PC-9 (cell line): Measurements from ENCODE around the gene RANGAP1. TPM values are rescaled to one million over a fixed set of nuclear protein-coding genes. Genes with fewer than 3 reads are reported as not detected.

Experiments
- BruUV-seq: library from RNA; stranded (reverse); fragments of 400-500 nt; replicated peaks from 2 replicates; lab custom pipeline; 2021; lab: Mats Ljungman, UMichigan
- CTCF ChIA-PET: fragments of 300-600 bp; sonication (Branson Sonifier 250); formaldehyde crosslinking; loops from one replicate; lab custom pipeline; 2022; ENCODE audit warnings: antibody characterized with exemption; lab: Charles Lee
- POLR2A ChIA-PET: fragments of 300-600 bp; sonication (Branson Sonifier 250); formaldehyde crosslinking; loops from one replicate; lab custom pipeline; 2022; ENCODE audit warnings: antibody characterized with exemption; ENCODE audit not compliant: unreplicated experiment; lab: Charles Lee
- DNase-seq, 2 experiments: peaks; one replicate each; pipeline versions ENCODE4 v3.0.0 to v3.0.0-alpha.2; 2015 to 2022; ENCODE audit warnings: mixed read lengths in 1 of 2
- H2AFZ ChIP-seq: fragments of 200-600 bp; sonication (generic); 2 replicates; pipeline ENCODE4 v1.8.1; 2017; ENCODE audit warnings: antibody characterized with exemption
- H3F3A ChIP-seq: fragments of 200-600 bp; sonication (generic); 2 replicates; pipeline ENCODE4 v1.8.1; 2017; ENCODE audit warnings: antibody characterized with exemption, mild to moderate bottlenecking, low read depth; ENCODE audit not compliant: insufficient read depth
- H3K27ac ChIP-seq: fragments of 200-600 bp; sonication (generic); 2 replicates; pipeline ENCODE4 v1.6.1; 2016; ENCODE audit warnings: mixed run types
- H3K27me3 ChIP-seq: fragments of 200-600 bp; sonication (generic); 2 replicates; pipeline ENCODE4 v1.6.1; 2016; ENCODE audit warnings: low read depth, mixed run types; ENCODE audit not compliant: insufficient read depth
- H3K36me3 ChIP-seq: fragments of 200-600 bp; sonication (generic); 2 replicates; pipeline ENCODE4 v1.6.1; 2016; ENCODE audit warnings: low read depth, mixed run types
- H3K4me1 ChIP-seq: fragments of 200-600 bp; sonication (generic); replicated peaks from 2 replicates; pipeline ENCODE4 v1.6.1; 2016; ENCODE audit warnings: mixed run types; ENCODE audit not compliant: insufficient read depth
- H3K4me2 ChIP-seq: fragments of 200-600 bp; sonication (generic); 2 replicates; pipeline ENCODE4 v1.6.1; 2017; ENCODE audit warnings: mixed run types
- H3K4me3 ChIP-seq: fragments of 200-600 bp; sonication (generic); 2 replicates; pipeline ENCODE4 v1.6.1; 2016; ENCODE audit warnings: mixed run types
- H3K79me2 ChIP-seq: fragments of 200-600 bp; sonication (generic); 2 replicates; pipeline ENCODE4 v1.6.1; 2017; ENCODE audit warnings: low read depth, mixed run types
- H3K9me2 ChIP-seq: fragments of 200-600 bp; sonication (generic); 2 replicates; pipeline ENCODE4 v1.8.1; 2017; ENCODE audit warnings: mild to moderate bottlenecking; ENCODE audit not compliant: insufficient read depth
- H3K9me3 ChIP-seq: fragments of 200-600 bp; sonication (generic); 2 replicates; pipeline ENCODE4 v1.8.1; 2016; ENCODE audit warnings: low read depth; ENCODE audit not compliant: insufficient read depth
- H4K20me1 ChIP-seq: fragments of 200-600 bp; sonication (generic); 2 replicates; pipeline ENCODE4 v1.8.1; 2017; ENCODE audit not compliant: insufficient read depth
- EZH2 ChIP-seq: fragments of 200-600 bp; sonication (generic); IDR thresholded peaks from 2 replicates; pipeline ENCODE4 v1.8.0; 2017; ENCODE audit warnings: antibody characterized with exemption, low read depth
- intact Hi-C: fragments of 100-400 bp; cut with micrococcal nuclease; formaldehyde crosslinking; loops from one replicate; pipeline ENCODE4 v1.10.0; 2022; ENCODE audit not compliant: unreplicated experiment
- total RNA-seq: library from RNA; stranded (reverse); gene quantifications from 2 replicates; pipeline ENCODE4 v1.2.3, GENCODE V29; 2021
- TF ChIP-seq, protein P1 (sequence below): fragments of 200-600 bp; sonication (generic); conservative IDR thresholded peaks from 2 replicates; pipeline ENCODE4 v1.6.1; 2017; ENCODE audit warnings: mixed run types, antibody characterized with exemption, mild to moderate bottlenecking, moderate library complexity

The RANGAP1 gene
- total RNA-seq, 1 experiment from 2014 or later = 142 TPM

DNA sequence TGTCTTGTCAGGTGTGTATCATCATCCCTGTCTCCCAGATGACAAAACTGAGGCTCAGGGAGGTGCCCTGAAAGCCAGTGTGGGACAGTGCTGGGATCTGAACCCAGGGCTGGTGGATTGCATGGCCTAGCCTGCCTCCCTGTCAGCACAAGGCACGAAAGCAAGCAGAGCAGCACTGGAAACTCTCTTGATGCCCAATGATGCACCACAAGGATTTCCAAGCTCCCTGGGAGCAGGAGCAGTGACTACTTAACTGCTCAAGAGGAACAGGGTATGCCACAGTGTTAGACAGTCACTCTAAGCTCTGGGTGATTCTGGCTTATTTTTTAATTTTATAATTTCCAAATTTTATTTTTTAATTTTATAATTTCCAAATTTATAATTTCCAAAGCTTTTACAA, 24.3 kb upstream of the RANGAP1 start:
- TF ChIP-seq EZH2 = no peak
- TF ChIP-seq, protein P1, sequence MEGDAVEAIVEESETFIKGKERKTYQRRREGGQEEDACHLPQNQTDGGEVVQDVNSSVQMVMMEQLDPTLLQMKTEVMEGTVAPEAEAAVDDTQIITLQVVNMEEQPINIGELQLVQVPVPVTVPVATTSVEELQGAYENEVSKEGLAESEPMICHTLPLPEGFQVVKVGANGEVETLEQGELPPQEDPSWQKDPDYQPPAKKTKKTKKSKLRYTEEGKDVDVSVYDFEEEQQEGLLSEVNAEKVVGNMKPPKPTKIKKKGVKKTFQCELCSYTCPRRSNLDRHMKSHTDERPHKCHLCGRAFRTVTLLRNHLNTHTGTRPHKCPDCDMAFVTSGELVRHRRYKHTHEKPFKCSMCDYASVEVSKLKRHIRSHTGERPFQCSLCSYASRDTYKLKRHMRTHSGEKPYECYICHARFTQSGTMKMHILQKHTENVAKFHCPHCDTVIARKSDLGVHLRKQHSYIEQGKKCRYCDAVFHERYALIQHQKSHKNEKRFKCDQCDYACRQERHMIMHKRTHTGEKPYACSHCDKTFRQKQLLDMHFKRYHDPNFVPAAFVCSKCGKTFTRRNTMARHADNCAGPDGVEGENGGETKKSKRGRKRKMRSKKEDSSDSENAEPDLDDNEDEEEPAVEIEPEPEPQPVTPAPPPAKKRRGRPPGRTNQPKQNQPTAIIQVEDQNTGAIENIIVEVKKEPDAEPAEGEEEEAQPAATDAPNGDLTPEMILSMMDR = no peak
- ChIA-PET CTCF (no interaction called here), POLR2A (interaction anchor here (0.7 kb wide), 1 partner anchor 73 kb away, joined by 4 read pairs; no protein-coding TSS in a partner anchor)
- H3K4me2 ChIP-seq = no peak overlapping the region
- no peak for DNase-seq
- intact Hi-C loops = no loop called here
- peaks cover 45% of the 10 kb centered on the region for H4K20me1 ChIP-seq
- H3K4me3 ChIP-seq = no peak overlapping the region
- peaks cover 6% of the 10 kb centered on the region; the same call in 1 of the 2 replicates for H3F3A ChIP-seq
- H2AFZ ChIP-seq = no peak overlapping the region
- H3K36me3 ChIP-seq = peaks cover 8% of the 10 kb centered on the region
- peaks cover 70% of the 10 kb centered on the region for H3K79me2 ChIP-seq
- H3K27me3 ChIP-seq = no peaks in the 10 kb centered on the region
- H3K27ac ChIP-seq = no peak overlapping the region
- H3K9me2 ChIP-seq = no peaks in the 10 kb centered on the region
- peaks cover 12% of the 10 kb centered on the region for H3K4me1 ChIP-seq
- no peaks in the 10 kb centered on the region for H3K9me3 ChIP-seq
- BruUV-seq = no TSS peak

DNA sequence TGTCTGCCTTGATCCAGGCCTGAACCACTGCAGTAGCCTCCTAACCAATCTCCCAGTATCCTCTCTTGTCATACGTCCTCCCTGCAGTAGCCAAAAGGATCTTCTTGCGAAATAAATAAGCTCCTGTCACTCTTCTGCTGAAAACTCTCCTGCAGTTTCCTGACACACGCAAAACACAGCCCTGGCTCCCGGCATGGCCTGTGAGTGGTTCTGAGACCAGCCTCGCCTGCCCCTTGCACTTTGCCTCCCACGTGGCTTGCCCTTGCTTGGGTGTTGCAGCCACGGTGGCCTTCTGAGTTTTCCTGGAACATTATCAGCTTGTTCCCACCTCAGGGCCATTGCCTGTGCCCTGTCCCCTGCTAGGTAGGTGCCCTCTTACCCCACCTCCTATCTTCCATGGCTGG, 22.6 kb upstream of the RANGAP1 start:
- H3K4me2 ChIP-seq = no peak overlapping the region
- H4K20me1 ChIP-seq = peaks cover 42% of the 10 kb centered on the region
- no peak for DNase-seq
- peaks cover 23% of the 10 kb centered on the region for H3K4me1 ChIP-seq
- no peak for TF ChIP-seq EZH2
- TF ChIP-seq, protein P1 = no peak
- BruUV-seq = no TSS peak
- peaks cover 16% of the 10 kb centered on the region for H3K36me3 ChIP-seq
- CTCF ChIA-PET = no interaction called here
- H3K4me3 ChIP-seq = no peak overlapping the region
- no peaks in the 10 kb centered on the region for H3K9me2 ChIP-seq
- intact Hi-C loops = no loop called here
- POLR2A ChIA-PET = no interaction called here
- peaks cover 87% of the 10 kb centered on the region for H3K79me2 ChIP-seq
- peaks cover 12% of the 10 kb centered on the region; the same call in 1 of the 2 replicates for H3F3A ChIP-seq
- H3K27ac ChIP-seq = no peak overlapping the region
- no peak overlapping the region for H2AFZ ChIP-seq
- no peaks in the 10 kb centered on the region for H3K9me3 ChIP-seq
- H3K27me3 ChIP-seq = no peaks in the 10 kb centered on the region

DNA sequence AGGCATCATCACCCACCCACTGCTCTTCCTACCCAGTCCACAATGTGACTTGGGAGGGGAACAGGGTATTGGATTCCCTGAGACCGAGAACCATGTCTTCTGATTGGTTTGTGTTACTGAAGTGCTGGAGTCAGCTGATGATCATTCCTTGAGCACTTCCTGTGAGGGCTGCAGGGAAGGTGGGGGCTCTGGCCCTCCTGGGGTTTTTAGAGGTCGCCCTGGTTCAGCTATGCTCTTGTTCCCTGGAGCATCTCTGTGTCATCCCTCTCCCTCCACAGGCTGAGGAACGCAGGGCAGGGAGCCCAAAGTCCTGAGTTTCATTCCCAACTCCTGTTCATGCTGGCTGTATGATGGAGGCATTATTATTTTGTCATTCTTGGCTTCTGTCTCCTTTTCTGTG, 22.1 kb upstream of the RANGAP1 start:
- Histone ChIP-seq H3K27me3 (no peaks in the 10 kb centered on the region), H3K4me3 (no peak overlapping the region), H2AFZ (no peak overlapping the region), H3K9me3 (no peaks in the 10 kb centered on the region), H3K4me1 (peaks cover 28% of the 10 kb centered on the region), H3K79me2 (peaks cover 87% of the 10 kb centered on the region), H3F3A (peaks cover 12% of the 10 kb centered on the region; the same call in 1 of the 2 replicates), H3K27ac (no peak overlapping the region), H3K36me3 (peaks cover 16% of the 10 kb centered on the region), H3K9me2 (no peaks in the 10 kb centered on the region), H3K4me2 (no peak overlapping the region), H4K20me1 (peaks cover 38% of the 10 kb centered on the region)
- no TSS peak for BruUV-seq
- ChIA-PET CTCF (no interaction called here), POLR2A (interaction anchor here (0.7 kb wide), 1 partner anchor 73 kb away, joined by 4 read pairs; no protein-coding TSS in a partner anchor)
- intact Hi-C loops = no loop called here
- no peak for DNase-seq
- TF ChIP-seq, protein P1 = no peak
- TF ChIP-seq EZH2 = no peak
